Psoas muscle (tissue), 8 donors: ENCODE data around the gene CRISPLD2. TPM values are rescaled to one million over a fixed set of nuclear protein-coding genes. Genes with fewer than 3 reads are reported as not detected.
A peak's percentile ranks its signal among the peaks of the same experiment; 100 is the strongest.

ENCODE experiments used
- ATAC-seq, 4 donors: fragments of 200-7000 bp; cut with Tn5 transposase; one replicate each; pipeline ENCODE4 v1.9.1; 2020; ENCODE audit warnings: moderate library complexity in 3 of 4, mild to moderate bottlenecking in 2 of 4
- DNase-seq, 2 donors: peaks; one replicate each; pipeline ENCODE4 v3.0.0-alpha.2; 2020
- H3K27ac ChIP-seq: fragments of 200-600 bp; one replicate; pipeline ENCODE4 v1.8.0; 2022
- H3K27me3 ChIP-seq, 3 donors: fragments of 200-600 bp in 1 of 3; one replicate each; pipeline versions ENCODE4 v1.6.1 to v1.8.0; 2013 to 2022; ENCODE audit warnings: low read length in 2 of 3, mild to moderate bottlenecking in 2 of 3, moderate library complexity in 1 of 3; ENCODE audit not compliant: insufficient read depth in 3 of 3
- H3K36me3 ChIP-seq, 2 donors: fragments of 200-600 bp in 1 of 2; one replicate each; pipeline versions ENCODE4 v1.6.1 to v1.8.0; 2013 to 2022; ENCODE audit warnings: low read depth in 1 of 2, mild to moderate bottlenecking in 1 of 2, moderate library complexity in 1 of 2; ENCODE audit not compliant: insufficient read depth in 1 of 2
- H3K4me1 ChIP-seq: fragments of 200-600 bp; one replicate; pipeline ENCODE4 v1.8.0; 2022
- H3K4me3 ChIP-seq: fragments of 200-600 bp; one replicate; pipeline ENCODE4 v1.8.0; 2022; ENCODE audit warnings: mild to moderate bottlenecking
- H3K9me3 ChIP-seq: fragments of 200-600 bp; one replicate; pipeline ENCODE4 v1.8.0; 2022
- WGBS, 3 donors: extraction: QIAGEN DNeasy Blood & Tissue Kit; methylation state at CpG; one replicate each; pipeline versions ENCODE4 v1.1.6 to v1.1.7; 2013; 5-methylcytosine and 5-hydroxymethylcytosine counted together
- intact Hi-C, 2 donors: fragments of 100-400 bp; cut with DNase I; formaldehyde crosslinking; loops; one replicate each; pipeline versions ENCODE4 v1.11.0 to v1.14.2; 2022
- polyA plus RNA-seq, 3 donors: library from polyadenylated mRNA; stranded (reverse); fragments of 200-250 nt; gene quantifications; one replicate each; pipeline ENCODE4 v1.2.3, GENCODE V29; 2013
- total RNA-seq, 4 donors: library from RNA; stranded (reverse); fragmentation: NEBNext Ultra II Directional in 2 of 4; extraction: Animal tissue kit (Norgen Biotek cat#: 25700) in 2 of 4; gene quantifications; one replicate each; pipeline versions ENCODE4 v1.2.1 to v1.2.4, GENCODE V29; 2021 to 2023
- TF ChIP-seq, protein P1 (sequence below): fragments of 200-600 bp; IDR thresholded peaks from one replicate; pipeline ENCODE4 v1.8.0; 2022; ENCODE audit warnings: antibody characterized with exemption
- donor health status: healthy with polysubstance abuse.
- donor health status: DM: no; HTN: no; CAD: no; lungs with moderate emphysema.
- donor health status: Bipolar disorder and iron deficiency.
- donor health status: healthy.
- donor health status: DM: yes; HTN: yes; CAD: no.
- donor health status: DM: no; HTN: no; CAD: no.
- donor health status: DM: no; HTN: no; CAD: no.
- donor health status: DM: yes; HTN: yes; CAD: no.

CRISPLD2 gene
- total and polyA plus RNA-seq, 7 donors, result 7.1 to 28.6 (median 11.5) TPM

DNA sequence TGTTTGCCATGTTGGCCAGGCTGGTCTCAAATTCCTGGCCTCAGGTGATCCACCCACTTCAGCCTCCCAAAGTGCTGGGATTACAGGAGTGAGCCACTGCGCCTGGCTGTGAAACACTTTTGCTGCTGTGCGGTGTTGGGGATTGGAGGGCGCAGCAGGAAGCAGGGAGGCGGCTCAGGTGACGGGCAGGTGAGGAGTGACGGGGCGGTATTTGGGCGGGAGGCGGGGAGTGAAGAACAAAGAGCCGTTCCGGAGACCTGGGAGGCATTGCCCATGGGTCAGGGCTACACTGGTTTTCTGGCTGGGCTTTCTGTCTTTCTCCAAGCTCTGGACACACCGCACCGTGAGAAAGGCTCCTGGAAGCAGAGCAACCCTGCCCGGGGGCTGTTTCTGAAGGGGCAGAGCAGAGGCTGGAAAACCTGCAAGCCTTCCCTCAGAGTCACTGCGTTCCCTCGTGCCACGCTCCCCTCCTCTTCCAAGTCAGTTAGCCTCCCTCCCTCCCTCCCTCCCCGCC, 22.1 kb downstream of the CRISPLD2 start:
- peak in 1 of 2 donors; percentile 39 for DNase-seq
- TF ChIP-seq, protein P1, sequence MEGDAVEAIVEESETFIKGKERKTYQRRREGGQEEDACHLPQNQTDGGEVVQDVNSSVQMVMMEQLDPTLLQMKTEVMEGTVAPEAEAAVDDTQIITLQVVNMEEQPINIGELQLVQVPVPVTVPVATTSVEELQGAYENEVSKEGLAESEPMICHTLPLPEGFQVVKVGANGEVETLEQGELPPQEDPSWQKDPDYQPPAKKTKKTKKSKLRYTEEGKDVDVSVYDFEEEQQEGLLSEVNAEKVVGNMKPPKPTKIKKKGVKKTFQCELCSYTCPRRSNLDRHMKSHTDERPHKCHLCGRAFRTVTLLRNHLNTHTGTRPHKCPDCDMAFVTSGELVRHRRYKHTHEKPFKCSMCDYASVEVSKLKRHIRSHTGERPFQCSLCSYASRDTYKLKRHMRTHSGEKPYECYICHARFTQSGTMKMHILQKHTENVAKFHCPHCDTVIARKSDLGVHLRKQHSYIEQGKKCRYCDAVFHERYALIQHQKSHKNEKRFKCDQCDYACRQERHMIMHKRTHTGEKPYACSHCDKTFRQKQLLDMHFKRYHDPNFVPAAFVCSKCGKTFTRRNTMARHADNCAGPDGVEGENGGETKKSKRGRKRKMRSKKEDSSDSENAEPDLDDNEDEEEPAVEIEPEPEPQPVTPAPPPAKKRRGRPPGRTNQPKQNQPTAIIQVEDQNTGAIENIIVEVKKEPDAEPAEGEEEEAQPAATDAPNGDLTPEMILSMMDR, result no peak
- peaks cover 4% of the 10 kb centered on the region for H3K4me1 ChIP-seq
- ATAC-seq, result no peak
- no peaks in the 10 kb centered on the region for H3K9me3 ChIP-seq
- H3K36me3 ChIP-seq, result no peaks in the 10 kb centered on the region
- no peak overlapping the region for H3K27ac ChIP-seq
- no peak overlapping the region for H3K4me3 ChIP-seq
- WGBS, 3 donors, result 62 to 69% (median 66%) methylated on average over 16 to 18 of the region's 18 CpGs
- intact Hi-C loops, result loop anchor here in 1 of 2 donors (5.0 kb wide), 1 partner anchor 35 kb away; no protein-coding TSS in a partner anchor
- peaks cover 0 to 18% (median 0%) of the 10 kb centered on the region in 3 donors for H3K27me3 ChIP-seq

DNA sequence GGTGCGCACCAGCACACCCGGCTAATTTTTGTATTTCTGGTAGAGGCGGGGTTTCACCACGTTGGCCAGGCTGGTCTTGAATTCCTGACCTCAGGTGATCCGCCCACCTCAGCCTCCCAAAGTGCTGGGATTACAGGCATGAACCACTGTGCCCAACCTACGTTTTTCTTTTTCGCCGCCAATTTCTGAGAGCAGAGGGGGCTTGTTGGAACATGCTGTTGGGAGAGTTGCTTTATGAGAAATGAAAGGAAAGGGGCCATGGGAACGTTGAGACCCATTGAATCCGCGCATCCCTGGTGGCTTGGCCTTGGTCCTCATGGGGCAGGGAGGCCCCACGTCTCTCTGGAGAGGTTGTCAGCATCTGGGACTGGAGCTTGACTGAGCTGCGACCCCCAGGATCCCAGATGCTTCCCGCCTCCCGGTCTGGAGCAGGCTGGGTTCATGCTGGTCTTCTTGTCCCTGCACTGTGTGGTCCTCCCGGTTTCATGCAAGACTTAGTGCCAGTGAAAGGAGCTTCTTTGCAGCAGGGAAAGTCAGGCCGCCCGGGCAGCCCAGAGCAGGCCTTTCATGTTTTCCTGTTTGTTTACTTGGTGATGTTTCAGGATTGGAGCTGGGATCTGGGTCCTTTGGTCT, 22.8 kb downstream of the CRISPLD2 start:
- ATAC-seq (no peak), DNase-seq (peak in 1 of 2 donors; percentile 59)
- no peaks in the 10 kb centered on the region for H3K36me3 ChIP-seq
- peaks cover 0 to 20% (median 0%) of the 10 kb centered on the region in 3 donors for H3K27me3 ChIP-seq
- no peaks in the 10 kb centered on the region for H3K9me3 ChIP-seq
- H3K4me1 ChIP-seq, result peaks cover 4% of the 10 kb centered on the region
- 66 to 74% (median 72%) methylated on average over 18 of the region's 18 CpGs for WGBS, 3 donors
- TF ChIP-seq, protein P1, result no peak
- H3K4me3 ChIP-seq, result no peak overlapping the region
- no peak overlapping the region for H3K27ac ChIP-seq
- intact Hi-C loops, result loop anchor here in 1 of 2 donors (5.0 kb wide), 1 partner anchor 35 kb away; no protein-coding TSS in a partner anchor

DNA sequence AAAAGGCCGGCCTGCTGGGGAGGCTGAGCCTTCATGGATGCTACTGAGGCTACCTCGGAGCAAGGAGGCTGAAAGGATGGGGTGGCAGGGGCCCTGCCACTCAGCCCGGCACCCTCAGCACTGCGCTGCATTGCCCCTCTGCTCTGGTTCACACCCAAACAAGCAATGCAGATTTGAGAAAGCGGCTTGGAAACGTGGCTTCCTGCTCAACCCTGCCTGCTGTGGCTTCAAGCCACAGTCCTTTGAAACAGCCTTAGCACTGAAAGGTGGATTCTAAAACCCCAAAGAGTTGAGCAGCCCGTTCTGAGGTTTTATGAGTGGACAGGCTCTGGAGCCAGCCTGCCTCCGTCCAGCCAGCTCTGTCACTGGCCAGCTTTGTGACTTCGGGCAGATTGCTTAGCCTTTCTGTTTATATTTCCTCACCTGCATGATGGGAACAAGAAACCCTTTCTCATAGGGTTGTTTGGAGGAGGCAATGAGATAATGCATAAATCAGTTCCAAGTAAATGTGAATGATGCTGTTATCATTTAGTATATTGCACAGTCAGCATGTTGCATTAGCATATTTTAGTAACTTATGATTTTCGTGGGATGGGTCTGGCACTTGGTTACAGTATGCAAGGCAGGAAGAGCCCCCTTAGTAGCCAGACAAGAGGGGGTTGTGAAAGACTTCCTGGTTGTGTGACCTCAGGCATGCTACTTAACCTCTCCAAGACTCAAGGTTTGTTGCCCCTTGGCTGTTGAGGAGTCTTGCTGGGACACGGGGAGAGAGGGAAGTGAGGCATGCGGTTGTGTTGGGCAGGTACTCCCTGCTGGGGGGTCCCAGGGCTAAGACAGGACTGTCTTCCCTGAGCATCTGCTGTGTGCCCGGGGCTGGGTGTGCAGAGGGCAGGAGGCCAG, 23.6 kb downstream of the CRISPLD2 start:
- Histone ChIP-seq H3K27ac (peak overlapping the region; percentile 17), H3K4me3 (no peak overlapping the region), H3K27me3 (peaks cover 0 to 18% (median 0%) of the 10 kb centered on the region in 3 donors), H3K36me3 (peaks cover 0 to 6% of the 10 kb centered on the region in 2 donors), H3K9me3 (no peaks in the 10 kb centered on the region), H3K4me1 (peaks cover 4% of the 10 kb centered on the region)
- intact Hi-C loops, result loop anchor here in 1 of 2 donors (5.0 kb wide), 1 partner anchor 36 kb away; no protein-coding TSS in a partner anchor
- no peak for ATAC-seq
- WGBS, 3 donors, result 46 to 55% (median 52%) methylated on average over 13 of the region's 13 CpGs
- TF ChIP-seq, protein P1, result no peak
- no peak for DNase-seq

DNA sequence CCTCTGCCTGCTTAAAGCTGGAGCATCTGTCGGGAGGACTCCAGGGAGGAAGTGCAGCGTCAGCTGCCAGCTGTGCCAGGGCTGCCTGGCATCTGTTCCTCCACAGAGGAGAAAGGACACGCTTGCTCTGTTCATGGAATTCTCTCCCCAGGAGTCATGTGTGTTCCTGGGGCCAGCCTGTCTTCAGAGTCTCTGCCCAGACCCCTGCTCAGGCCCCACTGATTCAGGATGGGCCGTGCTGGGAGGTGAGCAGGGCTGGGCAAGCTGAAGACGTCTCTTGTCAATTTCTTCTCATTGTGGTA, 24.2 kb downstream of the CRISPLD2 start:
- WGBS, 3 donors, result 21 to 34% (median 33%) methylated on average over 5 of the region's 5 CpGs
- no peak overlapping the region for H3K27ac ChIP-seq
- ATAC-seq, result peak; percentile 68 to 86 (median 78)

More for the DNA sequence above, 24.2 kb downstream of the CRISPLD2 start:
- H3K4me3 ChIP-seq, result no peak overlapping the region
- H3K4me1 ChIP-seq, result peaks cover 4% of the 10 kb centered on the region
- intact Hi-C loops, result loop anchor here in 1 of 2 donors (5.0 kb wide), 1 partner anchor 37 kb away; no protein-coding TSS in a partner anchor
- peaks cover 0 to 9% of the 10 kb centered on the region in 2 donors for H3K36me3 ChIP-seq
- TF ChIP-seq, protein P1, result no peak
- H3K27me3 ChIP-seq, result peaks cover 0 to 12% (median 0%) of the 10 kb centered on the region in 3 donors
- H3K9me3 ChIP-seq, result no peaks in the 10 kb centered on the region
- peak; percentile 60 to 78 for DNase-seq
